ENCODE data around the gene SORBS2.

The SORBS2 gene

DNA sequence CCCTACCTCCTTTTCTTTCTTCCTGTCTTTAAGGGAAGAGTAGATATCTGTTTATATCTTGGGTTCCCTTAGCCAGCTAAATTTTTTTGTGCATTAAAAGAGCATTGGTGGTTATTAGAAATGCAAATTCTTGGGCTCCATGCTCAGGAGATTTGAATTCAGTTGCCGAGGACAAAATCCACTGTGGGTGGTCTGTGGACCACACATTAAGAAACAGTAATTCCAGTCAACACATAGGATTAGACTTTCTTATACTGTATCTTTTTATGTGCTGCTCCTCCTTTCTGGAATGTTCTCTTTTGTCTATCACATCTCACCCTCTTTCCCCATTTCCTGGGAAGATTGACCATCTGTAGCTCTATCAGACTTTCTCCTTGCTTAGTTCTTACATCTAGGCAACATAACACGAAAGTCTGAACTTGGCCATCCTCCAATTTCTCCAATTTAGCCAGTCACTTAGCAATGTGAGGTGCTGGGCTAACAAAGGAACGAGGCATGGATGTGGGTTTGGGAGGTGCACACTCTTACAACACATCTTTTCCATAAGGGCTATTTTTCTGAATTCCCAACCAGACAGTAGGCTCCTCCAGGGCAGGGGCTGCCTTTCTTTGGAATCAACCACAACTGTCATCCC, 271.4 kb downstream of the SORBS2 start:
- no peak for ATAC-seq
- TF ChIP-seq, protein P1, sequence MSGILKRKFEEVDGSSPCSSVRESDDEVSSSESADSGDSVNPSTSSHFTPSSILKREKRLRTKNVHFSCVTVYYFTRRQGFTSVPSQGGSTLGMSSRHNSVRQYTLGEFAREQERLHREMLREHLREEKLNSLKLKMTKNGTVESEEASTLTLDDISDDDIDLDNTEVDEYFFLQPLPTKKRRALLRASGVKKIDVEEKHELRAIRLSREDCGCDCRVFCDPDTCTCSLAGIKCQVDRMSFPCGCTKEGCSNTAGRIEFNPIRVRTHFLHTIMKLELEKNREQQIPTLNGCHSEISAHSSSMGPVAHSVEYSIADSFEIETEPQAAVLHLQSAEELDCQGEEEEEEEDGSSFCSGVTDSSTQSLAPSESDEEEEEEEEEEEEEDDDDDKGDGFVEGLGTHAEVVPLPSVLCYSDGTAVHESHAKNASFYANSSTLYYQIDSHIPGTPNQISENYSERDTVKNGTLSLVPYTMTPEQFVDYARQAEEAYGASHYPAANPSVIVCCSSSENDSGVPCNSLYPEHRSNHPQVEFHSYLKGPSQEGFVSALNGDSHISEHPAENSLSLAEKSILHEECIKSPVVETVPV (CRISPR knock-in tag; IDR thresholded peaks at IDR 0.05) = no peak
- TF ChIP-seq, protein P2, sequence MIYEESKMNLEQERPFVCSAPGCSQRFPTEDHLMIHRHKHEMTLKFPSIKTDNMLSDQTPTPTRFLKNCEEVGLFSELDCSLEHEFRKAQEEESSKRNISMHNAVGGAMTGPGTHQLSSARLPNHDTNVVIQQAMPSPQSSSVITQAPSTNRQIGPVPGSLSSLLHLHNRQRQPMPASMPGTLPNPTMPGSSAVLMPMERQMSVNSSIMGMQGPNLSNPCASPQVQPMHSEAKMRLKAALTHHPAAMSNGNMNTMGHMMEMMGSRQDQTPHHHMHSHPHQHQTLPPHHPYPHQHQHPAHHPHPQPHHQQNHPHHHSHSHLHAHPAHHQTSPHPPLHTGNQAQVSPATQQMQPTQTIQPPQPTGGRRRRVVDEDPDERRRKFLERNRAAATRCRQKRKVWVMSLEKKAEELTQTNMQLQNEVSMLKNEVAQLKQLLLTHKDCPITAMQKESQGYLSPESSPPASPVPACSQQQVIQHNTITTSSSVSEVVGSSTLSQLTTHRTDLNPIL (CRISPR knock-in tag; IDR thresholded peaks at IDR 0.05; ENCODE audit: low read depth) = no peak
- TF ChIP-seq ZC3H10 (CRISPR knock-in tag; IDR thresholded peaks at IDR 0.05) (no peak), ZNF8 (CRISPR knock-in tag; IDR thresholded peaks at IDR 0.05) (no peak), BACH2 (CRISPR knock-in tag; IDR thresholded peaks at IDR 0.05; ENCODE audit: borderline replicate concordance) (no peak), ISL1 (CRISPR knock-in tag; IDR thresholded peaks at IDR 0.05) (no peak), PPARA (CRISPR knock-in tag; IDR thresholded peaks at IDR 0.05; ENCODE audit: borderline replicate concordance) (no peak), CSDC2 (CRISPR knock-in tag; IDR thresholded peaks at IDR 0.05) (no peak)

DNA sequence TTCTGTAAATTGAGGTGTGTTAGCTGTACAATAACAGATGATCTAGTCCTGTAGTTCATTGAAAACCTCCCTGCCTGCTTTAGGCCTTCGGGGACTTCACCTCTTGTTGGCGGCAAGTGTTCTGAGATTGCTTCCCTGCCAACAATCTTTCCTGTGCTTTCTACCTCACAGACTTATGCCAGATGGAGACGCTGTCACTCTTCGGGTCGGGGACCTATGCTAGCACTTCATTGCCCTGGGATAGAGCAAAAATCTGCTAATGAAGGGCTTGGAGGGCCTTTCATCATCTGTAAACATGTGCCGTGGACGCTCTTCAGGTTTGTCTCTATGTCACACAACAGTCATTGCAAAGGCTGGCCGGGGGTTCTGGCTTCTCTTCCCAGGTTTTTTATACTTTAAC, 272.0 kb downstream of the SORBS2 start:
- no peak for TF ChIP-seq ZC3H10 (CRISPR knock-in tag; IDR thresholded peaks at IDR 0.05)
- no peak for TF ChIP-seq PPARA (CRISPR knock-in tag; IDR thresholded peaks at IDR 0.05; ENCODE audit: borderline replicate concordance)
- no peak for TF ChIP-seq CSDC2 (CRISPR knock-in tag; IDR thresholded peaks at IDR 0.05)
- TF ChIP-seq ZNF565 (CRISPR knock-in tag; conservative IDR thresholded peaks at IDR 0.05; ENCODE audit: low read depth) = no peak
- no peak for TF ChIP-seq TOX (CRISPR knock-in tag; IDR thresholded peaks at IDR 0.05; ENCODE audit: borderline replicate concordance)
- no peak for TF ChIP-seq ARNTL (CRISPR knock-in tag; IDR thresholded peaks at IDR 0.05; ENCODE audit: borderline replicate concordance, low read depth)
- TF ChIP-seq ZNF8 (CRISPR knock-in tag; IDR thresholded peaks at IDR 0.05) = no peak
- no peak for TF ChIP-seq ISL1 (CRISPR knock-in tag; IDR thresholded peaks at IDR 0.05)
- no peak for TF ChIP-seq RARB (CRISPR knock-in tag; IDR thresholded peaks at IDR 0.05)
- TF ChIP-seq, protein P2 (CRISPR knock-in tag; IDR thresholded peaks at IDR 0.05; ENCODE audit: low read depth) = no peak
- TF ChIP-seq ZFP30 (CRISPR knock-in tag; IDR thresholded peaks at IDR 0.05) = no peak
- TF ChIP-seq, protein P3, sequence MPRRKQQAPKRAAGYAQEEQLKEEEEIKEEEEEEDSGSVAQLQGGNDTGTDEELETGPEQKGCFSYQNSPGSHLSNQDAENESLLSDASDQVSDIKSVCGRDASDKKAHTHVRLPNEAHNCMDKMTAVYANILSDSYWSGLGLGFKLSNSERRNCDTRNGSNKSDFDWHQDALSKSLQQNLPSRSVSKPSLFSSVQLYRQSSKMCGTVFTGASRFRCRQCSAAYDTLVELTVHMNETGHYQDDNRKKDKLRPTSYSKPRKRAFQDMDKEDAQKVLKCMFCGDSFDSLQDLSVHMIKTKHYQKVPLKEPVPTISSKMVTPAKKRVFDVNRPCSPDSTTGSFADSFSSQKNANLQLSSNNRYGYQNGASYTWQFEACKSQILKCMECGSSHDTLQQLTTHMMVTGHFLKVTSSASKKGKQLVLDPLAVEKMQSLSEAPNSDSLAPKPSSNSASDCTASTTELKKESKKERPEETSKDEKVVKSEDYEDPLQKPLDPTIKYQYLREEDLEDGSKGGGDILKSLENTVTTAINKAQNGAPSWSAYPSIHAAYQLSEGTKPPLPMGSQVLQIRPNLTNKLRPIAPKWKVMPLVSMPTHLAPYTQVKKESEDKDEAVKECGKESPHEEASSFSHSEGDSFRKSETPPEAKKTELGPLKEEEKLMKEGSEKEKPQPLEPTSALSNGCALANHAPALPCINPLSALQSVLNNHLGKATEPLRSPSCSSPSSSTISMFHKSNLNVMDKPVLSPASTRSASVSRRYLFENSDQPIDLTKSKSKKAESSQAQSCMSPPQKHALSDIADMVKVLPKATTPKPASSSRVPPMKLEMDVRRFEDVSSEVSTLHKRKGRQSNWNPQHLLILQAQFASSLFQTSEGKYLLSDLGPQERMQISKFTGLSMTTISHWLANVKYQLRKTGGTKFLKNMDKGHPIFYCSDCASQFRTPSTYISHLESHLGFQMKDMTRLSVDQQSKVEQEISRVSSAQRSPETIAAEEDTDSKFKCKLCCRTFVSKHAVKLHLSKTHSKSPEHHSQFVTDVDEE (CRISPR knock-in tag; IDR thresholded peaks at IDR 0.05) = no peak
- TF ChIP-seq ZNF70 (CRISPR knock-in tag; IDR thresholded peaks at IDR 0.05) = no peak
- TF ChIP-seq, protein P4, sequence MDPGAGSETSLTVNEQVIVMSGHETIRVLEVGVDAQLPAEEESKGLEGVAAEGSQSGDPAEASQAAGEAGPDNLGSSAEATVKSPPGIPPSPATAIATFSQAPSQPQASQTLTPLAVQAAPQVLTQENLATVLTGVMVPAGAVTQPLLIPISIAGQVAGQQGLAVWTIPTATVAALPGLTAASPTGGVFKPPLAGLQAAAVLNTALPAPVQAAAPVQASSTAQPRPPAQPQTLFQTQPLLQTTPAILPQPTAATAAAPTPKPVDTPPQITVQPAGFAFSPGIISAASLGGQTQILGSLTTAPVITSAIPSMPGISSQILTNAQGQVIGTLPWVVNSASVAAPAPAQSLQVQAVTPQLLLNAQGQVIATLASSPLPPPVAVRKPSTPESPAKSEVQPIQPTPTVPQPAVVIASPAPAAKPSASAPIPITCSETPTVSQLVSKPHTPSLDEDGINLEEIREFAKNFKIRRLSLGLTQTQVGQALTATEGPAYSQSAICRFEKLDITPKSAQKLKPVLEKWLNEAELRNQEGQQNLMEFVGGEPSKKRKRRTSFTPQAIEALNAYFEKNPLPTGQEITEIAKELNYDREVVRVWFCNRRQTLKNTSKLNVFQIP (CRISPR knock-in tag; IDR thresholded peaks at IDR 0.05; ENCODE audit: borderline replicate concordance, low read depth) = no peak
- TF ChIP-seq TCF4 (CRISPR knock-in tag; IDR thresholded peaks at IDR 0.05; ENCODE audit: borderline replicate concordance) = no peak
- TF ChIP-seq, protein P1 (CRISPR knock-in tag; IDR thresholded peaks at IDR 0.05) = no peak
- no peak for TF ChIP-seq OSR1 (CRISPR knock-in tag; IDR thresholded peaks at IDR 0.05)
- TF ChIP-seq BACH2 (CRISPR knock-in tag; IDR thresholded peaks at IDR 0.05; ENCODE audit: borderline replicate concordance) = no peak
- TF ChIP-seq, protein P5, sequence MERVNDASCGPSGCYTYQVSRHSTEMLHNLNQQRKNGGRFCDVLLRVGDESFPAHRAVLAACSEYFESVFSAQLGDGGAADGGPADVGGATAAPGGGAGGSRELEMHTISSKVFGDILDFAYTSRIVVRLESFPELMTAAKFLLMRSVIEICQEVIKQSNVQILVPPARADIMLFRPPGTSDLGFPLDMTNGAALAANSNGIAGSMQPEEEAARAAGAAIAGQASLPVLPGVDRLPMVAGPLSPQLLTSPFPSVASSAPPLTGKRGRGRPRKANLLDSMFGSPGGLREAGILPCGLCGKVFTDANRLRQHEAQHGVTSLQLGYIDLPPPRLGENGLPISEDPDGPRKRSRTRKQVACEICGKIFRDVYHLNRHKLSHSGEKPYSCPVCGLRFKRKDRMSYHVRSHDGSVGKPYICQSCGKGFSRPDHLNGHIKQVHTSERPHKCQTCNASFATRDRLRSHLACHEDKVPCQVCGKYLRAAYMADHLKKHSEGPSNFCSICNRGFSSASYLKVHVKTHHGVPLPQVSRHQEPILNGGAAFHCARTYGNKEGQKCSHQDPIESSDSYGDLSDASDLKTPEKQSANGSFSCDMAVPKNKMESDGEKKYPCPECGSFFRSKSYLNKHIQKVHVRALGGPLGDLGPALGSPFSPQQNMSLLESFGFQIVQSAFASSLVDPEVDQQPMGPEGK (CRISPR knock-in tag; IDR thresholded peaks at IDR 0.05; ENCODE audit: borderline replicate concordance) = no peak
- no peak for ATAC-seq

Data from SK-N-SH treated with all-trans-retinoic acid at 6 μM for 48 hours (cell line).